M059J (cell line): ENCODE measurements around the gene ZNF22. TPM values are rescaled to one million over a fixed set of nuclear protein-coding genes. Genes with fewer than 3 reads are reported as not detected.

Experiments
- DNase-seq: peaks from one replicate; pipeline ENCODE4 v3.0.0-alpha.2; 2012; ENCODE audit warnings: low read depth
- total RNA-seq: library from RNA; depleted of rRNA; stranded (reverse); fragments of >200 nt; shearing (Covaris generic); gene quantifications from 2 replicates; pipeline ENCODE4 v1.2.3, GENCODE V29; 2014; rRNA removed

ZNF22 gene
- 22.9 and 25.5 TPM in 2 replicates for total RNA-seq

GRCh38 chr10:45000752-45001380 lies at the start of gene ZNF22:
TSS of gene ZNF22 (plus strand) at chr10:45000923. CDS start at chr10:45003369, 2,446 bp downstream.
- peak; percentile 64 for DNase-seq

GRCh38 chr10:44951576-44952226 lies 49.0 kb upstream of the ZNF22 start:
- DNase-seq = no peak

DNA sequence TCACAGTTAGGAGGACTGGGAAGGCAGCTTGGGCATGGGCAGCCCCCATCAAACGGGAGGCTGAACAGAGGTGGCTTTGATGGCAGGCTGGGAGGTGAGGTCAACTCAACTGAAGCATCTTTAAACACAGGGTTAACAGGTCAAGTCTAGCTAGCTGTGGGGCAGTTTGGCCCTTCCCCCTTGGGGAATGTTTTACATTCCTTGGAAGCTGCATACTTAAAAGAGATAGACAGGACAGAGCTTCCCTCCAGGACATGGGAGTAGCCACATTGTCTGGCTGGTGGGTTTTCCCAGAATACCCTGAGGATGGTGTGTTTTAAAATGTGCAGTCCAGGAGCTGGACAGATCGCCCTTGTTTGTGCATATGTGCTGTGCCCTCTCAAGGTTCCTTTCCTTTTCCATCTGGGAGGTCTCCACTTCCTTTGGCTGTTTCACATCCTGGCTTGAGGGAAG lies 47.9 kb upstream of the ZNF22 start:
- DNase-seq = no peak

DNA sequence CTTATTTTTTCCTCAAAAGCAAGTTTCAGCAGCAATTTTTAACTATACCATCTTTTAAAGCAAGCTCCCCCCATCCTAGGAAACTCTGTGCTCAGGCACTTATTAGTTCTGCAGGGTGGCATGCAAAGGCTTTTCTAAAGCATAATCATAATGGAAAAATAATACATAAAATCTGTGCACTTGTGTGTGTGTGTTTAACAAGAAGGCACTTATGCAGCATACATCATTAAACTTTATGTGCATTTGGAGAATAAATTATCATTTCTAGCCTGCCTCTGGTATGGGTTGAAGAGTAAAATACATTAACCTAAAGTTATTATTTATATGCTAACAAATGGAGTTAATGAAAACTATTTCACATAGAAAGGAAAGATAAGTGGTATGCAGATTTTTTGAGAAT lies 46.7 kb upstream of the ZNF22 start:
- DNase-seq = no peak

DNA sequence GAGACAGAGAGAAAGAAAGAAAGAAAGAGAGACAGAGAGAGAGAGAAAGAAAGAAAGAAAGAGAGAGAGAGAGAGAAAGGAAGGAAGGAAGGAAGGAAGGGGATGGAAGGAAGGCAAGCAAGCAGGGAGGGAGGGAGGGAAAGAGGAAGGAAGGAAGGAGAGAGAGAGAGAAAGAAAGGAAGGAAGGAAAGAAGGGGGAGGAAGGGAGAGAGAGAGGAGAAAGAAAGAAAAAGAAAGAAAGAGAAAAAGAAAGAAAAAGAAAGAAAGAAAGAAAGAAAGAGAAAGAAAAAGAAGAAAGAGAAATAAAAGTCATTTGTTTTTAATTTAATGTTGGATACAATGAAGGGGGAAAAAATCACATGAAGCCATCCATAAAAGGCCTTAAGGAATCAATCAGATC lies 45.8 kb upstream of the ZNF22 start:
- no peak for DNase-seq

- no peak for DNase-seq
These were observed 45.2 kb upstream of the ZNF22 start for GRCh38 chr10:44955413-44956070.

DNA sequence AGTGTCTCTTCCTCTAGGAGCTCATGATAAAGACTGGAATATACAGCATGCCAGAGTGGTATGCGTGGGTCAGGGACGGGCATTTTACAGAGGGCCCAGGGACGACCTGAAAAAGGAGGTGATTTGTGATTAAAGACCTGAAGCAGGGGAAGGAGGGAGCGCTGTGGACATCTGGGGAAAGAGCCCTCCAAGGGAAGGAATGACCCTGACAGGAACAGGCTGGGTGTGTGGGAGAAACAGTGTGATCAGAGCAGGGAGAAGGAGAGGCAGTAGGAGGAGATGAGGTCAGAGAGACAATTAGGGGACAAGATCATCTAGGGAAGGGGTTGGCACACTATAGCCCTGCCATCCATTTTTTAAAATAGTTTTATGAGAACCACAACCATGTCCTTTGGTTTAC lies 44.5 kb upstream of the ZNF22 start:
- no peak for DNase-seq

- no peak for DNase-seq
These were observed 43.7 kb upstream of the ZNF22 start for GRCh38 chr10:44956717-44957706.

- peak; percentile 84 for DNase-seq
These were observed 42.4 kb upstream of the ZNF22 start for GRCh38 chr10:44958196-44958897.

- DNase-seq = no peak
These were observed 41.9 kb upstream of the ZNF22 start for GRCh38 chr10:44958898-44959246.

DNA sequence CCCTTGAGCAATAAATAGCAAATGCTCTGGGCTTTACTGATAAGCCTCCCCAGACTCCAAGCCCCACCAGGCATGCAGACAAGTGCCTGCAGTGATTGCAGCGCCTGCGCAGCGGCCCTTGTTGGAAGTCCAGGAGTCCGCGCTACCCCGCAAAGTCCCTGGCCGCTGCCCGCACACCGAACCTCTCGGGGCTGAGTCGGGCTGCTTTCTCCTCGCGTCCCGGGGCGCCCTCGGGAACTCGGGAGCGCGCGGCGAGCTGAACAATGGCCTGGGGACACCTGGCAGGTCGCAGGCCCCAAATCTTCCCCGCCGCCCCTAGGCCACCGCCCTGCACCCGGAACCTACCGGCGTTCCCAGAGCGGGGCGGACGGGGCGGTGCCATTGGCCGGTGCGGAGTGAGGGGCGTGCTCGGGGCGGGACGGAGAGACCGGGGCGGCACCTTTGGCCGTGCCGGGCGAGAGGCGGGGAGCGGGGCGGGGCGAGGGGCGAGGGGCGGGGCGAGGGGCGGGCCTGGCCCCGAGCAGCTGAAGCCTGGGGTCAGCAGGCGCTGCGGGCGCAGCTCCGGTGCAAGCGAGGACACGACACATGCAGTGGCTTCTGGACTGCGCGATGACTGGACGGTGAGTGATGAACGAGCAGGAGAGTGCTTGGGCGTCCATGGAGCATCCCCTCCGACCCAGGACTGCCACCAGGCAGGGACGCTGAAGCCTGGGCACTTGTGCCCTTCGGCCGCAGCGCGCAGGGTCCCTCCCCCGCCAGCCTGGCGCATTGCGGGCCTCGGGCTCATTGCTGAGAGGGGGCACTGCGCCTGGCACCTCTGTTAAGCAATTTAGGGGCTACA lies 41.3 kb upstream of the ZNF22 start, which contains the start of gene RASSF4:
Gene RASSF4, plus strand, starts transcription at position 556 of the 841 bp plus-strand sequence. CDS start 10,401 bp downstream, outside the sequence.
- DNase-seq = peak; percentile 82

GRCh38 chr10:44960088-44960460 lies 40.6 kb upstream of the ZNF22 start:
- DNase-seq = no peak

- DNase-seq = no peak
These were observed 40.1 kb upstream of the ZNF22 start for GRCh38 chr10:44960482-44961229.

GRCh38 chr10:44961230-44961571 lies 39.5 kb upstream of the ZNF22 start:
- no peak for DNase-seq

DNA sequence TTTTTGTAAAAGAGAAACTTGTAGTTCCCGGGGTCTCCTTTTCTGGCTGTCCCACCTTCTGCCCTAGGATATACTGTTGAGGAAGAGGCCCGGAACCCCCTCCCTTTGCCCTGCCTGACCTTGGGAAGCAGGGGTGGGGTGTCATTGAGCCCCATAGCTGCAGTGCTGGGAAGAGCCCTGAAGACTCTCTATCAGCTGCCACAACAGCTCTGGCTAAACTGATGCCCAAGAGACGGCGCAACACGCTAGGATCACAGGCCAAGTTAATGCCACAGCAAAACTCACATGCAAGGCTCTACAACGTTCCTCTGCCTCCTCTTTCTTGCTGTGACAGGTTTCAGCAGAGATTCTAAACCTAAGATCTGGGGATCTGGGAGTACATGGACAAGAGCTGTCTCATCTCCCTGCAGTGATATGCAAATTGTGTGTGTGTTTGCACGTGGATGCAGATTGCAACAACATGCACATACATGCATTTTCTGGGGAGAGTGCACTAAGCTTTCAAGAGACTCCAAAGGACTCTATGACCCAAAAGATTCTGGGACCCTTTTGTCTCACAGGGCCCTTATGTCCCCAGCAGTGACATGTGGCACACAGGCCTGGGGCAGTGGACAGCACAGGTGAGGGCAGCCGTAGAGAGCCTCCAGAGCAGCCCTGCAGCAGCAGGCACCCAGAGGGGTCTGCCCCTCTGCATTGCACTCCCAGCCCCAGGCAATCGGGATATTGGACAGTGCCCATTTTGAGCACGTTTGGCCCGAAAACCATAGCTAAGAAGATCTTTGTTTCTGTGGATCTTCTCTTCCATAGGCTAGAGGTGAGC lies 38.6 kb upstream of the ZNF22 start:
- no peak for DNase-seq

GRCh38 chr10:44962870-44963738 lies 37.6 kb upstream of the ZNF22 start:
- no peak for DNase-seq

- peak; percentile 65 for DNase-seq
These were observed 36.7 kb upstream of the ZNF22 start for GRCh38 chr10:44963772-44964633.
